AG04450 (cell line): Measurements from ENCODE around the gene VEPH1. TPM values are rescaled to one million over a fixed set of nuclear protein-coding genes. Genes with fewer than 3 reads are reported as not detected.
A peak's percentile ranks its signal among the peaks of the same experiment; 100 is the strongest.

Source experiments
- CTCF ChIA-PET: fragments of 300-600, 350-600 bp; formaldehyde crosslinking; extraction: SDS; loops from one replicate; lab custom pipeline; 2022; ENCODE audit warnings: antibody characterized with exemption, inconsistent platforms; lab: Charles Lee
- POLR2A ChIA-PET: fragments of 350-600 bp; formaldehyde crosslinking; extraction: SDS; loops from one replicate; lab custom pipeline; 2021; ENCODE audit warnings: antibody characterized with exemption, inconsistent platforms; lab: Yijun Ruan, JAX
- DNase-seq: peaks from one replicate; pipeline ENCODE4 v3.0.0-alpha.2; 2011; ENCODE audit warnings: low read depth, low spot score
- H3K27ac ChIP-seq: one replicate; pipeline ENCODE4 v1.5.1; 2012; ENCODE audit warnings: low read depth, low read length, control low read depth
- H3K27me3 ChIP-seq: one replicate; pipeline ENCODE4 v1.6.0; 2012; ENCODE audit warnings: low read length; ENCODE audit not compliant: control insufficient read depth, insufficient read depth
- H3K4me3 ChIP-seq: 2 replicates; pipeline ENCODE4 v1.5.1; 2011; ENCODE audit warnings: mild to moderate bottlenecking, low read depth, low read length, control low read depth
- H3K9me3 ChIP-seq: 2 replicates; pipeline ENCODE4 v1.5.1; 2012; ENCODE audit warnings: low read length; ENCODE audit not compliant: control insufficient read depth, insufficient read depth
- CTCF ChIP-seq: IDR thresholded peaks from 2 replicates; pipeline ENCODE4 v1.5.1; 2011; ENCODE audit warnings: low read depth, low read length, control low read depth, inconsistent platforms
- polyA plus RNA-seq: library from polyadenylated mRNA; depleted of rRNA; stranded (reverse); fragments of >200 nt; gene quantifications from 2 replicates; pipeline ENCODE4 v1.2.3, GENCODE V29; 2011

VEPH1 gene
- polyA plus RNA-seq, 1 experiment = 36.4 TPM

GRCh38 chr3:157249606-157250005 lies 253.6 kb downstream of the VEPH1 start:
- POLR2A ChIA-PET = no interaction called here
- Histone ChIP-seq H3K9me3 (no peaks in the 10 kb centered on the region), H3K27ac (no peak overlapping the region), H3K4me3 (no peak overlapping the region), H3K27me3 (no peaks in the 10 kb centered on the region)
- CTCF ChIA-PET = no interaction called here
- no peak for TF ChIP-seq CTCF
- no peak for DNase-seq

GRCh38 chr3:157248590-157249422 lies 254.4 kb downstream of the VEPH1 start:
- ChIA-PET CTCF (interaction anchor here (0.7 kb wide), 1 partner anchor 178 kb away, joined by 3 read pairs; no protein-coding TSS in a partner anchor), POLR2A (no interaction called here)
- no peaks in the 10 kb centered on the region for H3K27me3 ChIP-seq
- no peak for TF ChIP-seq CTCF
- peak overlapping the region; percentile 78 for H3K27ac ChIP-seq
- no peaks in the 10 kb centered on the region for H3K9me3 ChIP-seq
- no peak overlapping the region for H3K4me3 ChIP-seq
- peak; percentile 65 for DNase-seq

- ChIA-PET CTCF (no interaction called here), POLR2A (no interaction called here)
- Histone ChIP-seq H3K9me3 (no peaks in the 10 kb centered on the region), H3K4me3 (no peak overlapping the region), H3K27me3 (no peaks in the 10 kb centered on the region), H3K27ac (no peak overlapping the region)
- no peak for DNase-seq
- TF ChIP-seq CTCF = no peak
Observed at GRCh38 chr3:157247391-157247790, 255.8 kb downstream of the VEPH1 start.

- H3K27ac ChIP-seq = no peak overlapping the region
- H3K9me3 ChIP-seq = no peaks in the 10 kb centered on the region
- H3K4me3 ChIP-seq = no peak overlapping the region
- TF ChIP-seq CTCF = no peak
- POLR2A ChIA-PET = no interaction called here
- no peak for DNase-seq
- CTCF ChIA-PET = no interaction called here
- no peaks in the 10 kb centered on the region for H3K27me3 ChIP-seq
Observed at GRCh38 chr3:157242836-157243235, 260.4 kb downstream of the VEPH1 start.

GRCh38 chr3:157241599-157241998 lies 261.6 kb downstream of the VEPH1 start:
- no peak for DNase-seq
- CTCF ChIA-PET = interaction anchor here (0.6 to 1.0 kb wide), 3 partner anchors 160 to 291 kb away, joined by 3 to 5 read pairs (median 3); no protein-coding TSS in a partner anchor
- POLR2A ChIA-PET = interaction anchor here (0.7 kb wide), 1 partner anchor 291 kb away, joined by 4 read pairs; no protein-coding TSS in a partner anchor
- no peak overlapping the region for H3K4me3 ChIP-seq
- no peaks in the 10 kb centered on the region for H3K9me3 ChIP-seq
- no peak overlapping the region for H3K27ac ChIP-seq
- no peaks in the 10 kb centered on the region for H3K27me3 ChIP-seq
- no peak for TF ChIP-seq CTCF
